ENCODE data around the gene BMX.

The BMX gene

GRCh38 chrX:15500497-15500966, at the start of gene BMX:
Gene BMX (plus strand): TSS chrX:15500807. CDS start chrX:15508354, 7,547 bp downstream.
- no peak for DNase-seq

GRCh38 chrX:15451913-15452312, 48.7 kb upstream of the BMX start:
- no peak for DNase-seq

GRCh38 chrX:15464704-15465103, 35.9 kb upstream of the BMX start:
- DNase-seq, result no peak

- no peak for DNase-seq
Measured at GRCh38 chrX:15465347-15465746, 35.3 kb upstream of the BMX start.

DNA sequence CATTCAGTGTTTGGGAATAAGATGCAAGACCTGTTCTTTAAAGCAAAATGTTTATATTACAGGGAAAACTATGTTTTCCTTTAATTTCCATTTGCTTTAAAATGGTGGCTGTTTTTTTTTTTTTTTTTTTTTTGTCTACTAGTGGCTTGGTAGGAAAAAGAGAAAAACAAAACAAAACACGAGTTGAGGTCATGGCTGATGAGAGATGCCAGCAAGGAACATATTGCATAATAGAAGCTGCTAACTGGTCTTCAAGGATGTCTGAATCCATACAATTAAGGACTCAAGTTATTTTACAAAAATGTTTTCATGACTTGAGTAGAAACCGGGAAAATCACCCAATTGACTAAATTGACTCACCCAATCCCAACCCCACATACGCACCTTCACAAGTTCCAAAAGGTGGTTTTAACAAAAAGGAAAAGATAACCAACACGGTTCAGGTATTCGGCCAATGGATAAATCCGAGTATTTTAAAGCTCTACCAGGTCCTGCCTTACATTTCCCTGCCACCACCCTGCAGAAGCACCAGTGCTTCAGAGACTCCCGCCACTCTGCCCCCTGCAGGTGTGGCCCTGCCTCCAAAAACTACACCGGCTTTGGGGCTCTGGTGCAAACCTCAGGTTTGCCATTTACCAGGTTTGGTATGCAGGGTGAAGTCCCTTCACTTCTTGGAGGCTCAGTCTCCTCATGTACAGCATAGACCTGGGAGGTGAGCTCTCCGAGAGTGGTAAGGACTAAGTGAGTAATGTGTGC, 34.5 kb upstream of the BMX start:
- DNase-seq, result no peak

DNA sequence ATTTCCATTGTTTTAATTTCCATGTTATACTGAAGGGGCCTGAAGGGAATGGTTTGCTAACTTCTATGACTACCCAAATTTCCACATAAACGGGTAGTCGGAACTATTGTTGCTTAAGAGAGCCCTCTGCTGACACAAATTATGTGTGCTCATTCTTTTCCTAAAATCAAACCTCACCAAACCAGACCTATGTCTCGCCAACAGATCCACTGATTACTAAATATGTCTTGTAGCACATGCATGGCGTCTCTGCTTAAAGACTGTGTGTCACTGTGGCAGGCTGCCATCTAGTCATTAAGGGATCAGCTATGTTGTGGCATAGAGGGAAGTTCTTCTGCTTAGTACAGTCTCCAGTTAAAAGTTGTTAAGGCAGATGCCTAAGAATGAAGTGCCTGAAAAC, 32.6 kb upstream of the BMX start:
- DNase-seq, result no peak

DNA sequence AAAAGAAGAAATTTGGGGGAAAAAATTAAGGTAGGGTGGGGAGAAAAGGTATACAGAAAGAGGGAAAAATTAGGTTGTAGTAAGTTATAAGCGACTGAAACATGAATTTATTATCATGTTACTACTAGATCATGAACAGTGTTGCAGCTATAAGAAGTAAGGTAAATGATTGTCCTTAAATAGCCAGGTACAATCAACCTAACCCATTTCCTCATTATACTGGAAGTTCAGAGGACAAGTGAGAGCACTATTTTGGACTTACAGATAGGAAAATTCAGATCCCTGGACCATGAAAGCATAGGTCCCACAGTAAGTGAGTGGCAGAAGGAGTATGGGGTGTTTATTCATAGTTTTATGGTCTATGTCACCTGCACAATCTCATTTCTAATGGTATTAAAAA, 31.0 kb upstream of the BMX start:
- no peak for DNase-seq

DNA sequence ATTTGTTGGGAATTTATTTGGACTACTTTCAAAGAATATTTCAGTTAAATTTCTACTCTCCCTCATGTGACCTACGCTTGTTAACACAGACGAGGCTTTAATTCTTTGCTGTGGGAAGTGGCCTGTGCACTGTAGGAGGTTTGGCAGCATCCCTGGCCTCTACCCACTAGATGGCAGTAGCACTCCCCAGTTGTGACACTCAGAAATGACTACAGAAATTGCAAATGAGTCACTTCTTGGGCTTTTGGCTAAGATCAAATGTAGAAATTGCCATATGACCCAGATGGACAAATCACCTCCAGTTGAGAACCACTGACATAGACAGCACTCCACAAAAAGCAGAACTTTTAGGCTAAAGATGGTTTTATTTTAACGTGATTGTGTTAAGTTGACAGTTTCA, 29.6 kb upstream of the BMX start:
- peak; percentile 31 for DNase-seq

DNA sequence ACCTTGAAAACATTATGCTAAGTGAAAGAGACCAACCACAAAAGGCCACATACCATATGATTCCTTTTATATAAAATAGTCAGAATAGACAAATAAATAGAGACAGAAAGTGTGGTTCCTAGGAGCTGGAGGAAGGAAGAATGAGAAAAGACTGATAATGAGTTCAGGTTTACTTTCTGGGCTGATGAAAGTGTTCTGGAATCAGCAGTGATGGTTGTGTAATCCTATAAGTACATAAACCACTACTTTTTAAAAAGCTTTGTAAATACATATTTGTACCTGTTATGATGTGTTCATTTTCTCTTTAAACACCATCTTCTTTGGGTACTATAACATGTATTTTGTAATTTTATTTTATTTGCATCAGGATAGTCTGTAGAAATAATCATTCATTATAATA, 28.1 kb upstream of the BMX start:
- no peak for DNase-seq

DNA sequence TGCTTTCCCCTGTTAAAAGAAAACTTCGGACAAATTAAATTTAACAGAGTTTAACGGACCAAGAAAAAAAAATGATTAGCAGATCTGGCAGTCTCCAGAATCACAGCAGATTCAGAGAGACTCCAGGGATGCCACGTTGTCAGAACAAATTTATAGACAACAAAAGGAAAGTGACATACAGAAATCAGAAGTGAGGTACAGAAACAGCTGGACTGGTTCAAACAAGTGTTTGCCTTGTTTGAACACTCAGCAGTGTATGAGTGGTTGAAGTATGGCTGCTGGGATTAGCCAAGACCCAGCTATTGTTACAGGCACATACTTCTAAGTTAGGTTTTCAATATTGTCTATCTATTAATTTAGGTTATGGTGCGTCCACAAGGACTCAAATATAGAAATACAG, 26.6 kb upstream of the BMX start:
- peak; percentile 47 for DNase-seq

- DNase-seq, result no peak
Measured at GRCh38 chrX:15475021-15475420, 25.6 kb upstream of the BMX start.

GRCh38 chrX:15475486-15475885, 25.1 kb upstream of the BMX start:
- no peak for DNase-seq

DNA sequence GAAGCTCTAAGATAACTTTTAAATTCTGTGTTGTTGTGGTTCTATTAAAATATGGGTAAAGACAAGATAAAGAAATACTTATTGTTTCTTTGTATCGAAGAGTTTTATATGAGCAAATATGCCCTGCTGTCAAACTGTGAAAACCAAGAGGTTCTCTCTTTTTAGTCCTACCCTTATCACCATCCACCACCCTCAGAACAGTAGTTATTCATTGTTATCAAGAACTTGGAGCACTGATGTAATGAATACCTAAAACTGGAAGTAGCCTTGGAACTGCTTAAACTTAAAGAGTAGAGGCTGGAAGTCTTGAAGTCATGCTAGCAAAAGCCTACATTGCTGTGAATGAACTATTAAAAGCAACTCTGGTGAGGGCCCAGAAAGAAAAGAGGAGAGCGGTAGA, 16.7 kb upstream of the BMX start:
- no peak for DNase-seq

- no peak for DNase-seq
Measured at GRCh38 chrX:15492469-15492868, 8.1 kb upstream of the BMX start.

GRCh38 chrX:15493118-15493962, 7.3 kb upstream of the BMX start, which contains the start of gene PIR:
Gene PIR (minus strand): TSS chrX:15493333. CDS start chrX:15491257, 2,076 bp downstream.
- peak; percentile 81 for DNase-seq

- no peak for DNase-seq
Measured at GRCh38 chrX:15495801-15496200, 4.8 kb upstream of the BMX start.

DNA sequence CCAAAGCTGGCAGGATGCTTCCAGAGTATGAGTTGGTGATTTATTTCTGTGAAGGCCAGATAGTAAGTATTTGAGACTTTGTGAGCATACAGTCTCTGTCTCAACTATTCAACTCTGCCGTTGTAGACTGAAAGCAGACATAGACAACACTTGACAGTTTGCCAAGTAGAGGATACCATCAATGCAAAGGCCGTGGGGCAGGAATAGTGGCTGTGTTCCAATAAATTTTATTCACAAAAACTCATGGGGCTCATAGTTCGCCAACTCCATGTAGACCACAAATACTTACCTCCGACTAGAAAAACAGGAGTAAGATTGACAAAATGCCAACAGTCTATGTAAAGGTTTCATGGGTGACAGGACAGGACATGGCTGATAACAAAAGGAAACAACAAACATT, 3.8 kb upstream of the BMX start:
- no peak for DNase-seq

DNA sequence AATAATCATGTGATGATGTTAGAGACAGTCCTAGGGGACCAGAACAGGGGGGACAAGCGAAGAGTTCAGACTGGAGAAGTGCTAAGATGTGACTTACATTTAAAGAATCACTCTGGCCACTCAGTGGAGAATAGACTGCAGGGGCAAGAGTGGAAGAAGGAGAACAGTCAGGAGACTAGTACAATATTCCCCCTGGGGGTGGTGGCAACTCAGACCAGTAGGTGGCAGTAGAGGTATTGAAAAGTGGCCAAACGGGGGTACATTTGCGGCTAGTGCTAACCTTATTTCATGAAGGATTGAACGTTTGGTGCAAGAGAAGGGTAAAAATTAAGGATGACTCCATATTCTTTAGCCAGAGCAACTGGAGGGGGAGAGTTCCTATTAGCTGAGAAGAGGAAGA, 2.7 kb upstream of the BMX start:
- DNase-seq, result peak; percentile 63

GRCh38 chrX:15498741-15499140, 1.9 kb upstream of the BMX start:
- DNase-seq, result no peak

- DNase-seq, result no peak
Measured at GRCh38 chrX:15499976-15500375, 631 bp upstream of the BMX start.

GRCh38 chrX:15501506-15501905, 899 bp downstream of the BMX start:
- DNase-seq, result no peak

DNA sequence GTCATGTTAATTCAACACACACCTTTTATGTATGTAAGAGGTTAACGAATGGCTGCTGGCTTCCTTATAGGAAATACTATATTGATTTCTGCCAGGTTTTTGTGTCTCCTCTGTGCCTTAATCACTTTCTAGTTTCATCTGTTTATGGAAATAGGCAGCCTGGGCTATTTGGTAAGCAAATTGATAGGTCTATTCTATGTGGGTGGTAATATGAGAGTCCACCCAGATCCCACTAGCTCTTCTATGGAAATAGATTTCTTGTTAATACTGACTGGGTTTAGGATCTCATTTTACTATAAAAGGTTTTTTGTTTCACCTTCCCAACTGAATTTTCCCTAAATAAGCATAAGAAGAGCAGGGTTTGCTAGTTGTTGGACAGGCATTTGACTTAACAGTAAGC, 4.1 kb downstream of the BMX start:
- DNase-seq, result no peak

GRCh38 chrX:15505101-15505500, 4.5 kb downstream of the BMX start:
- no peak for DNase-seq

DNA sequence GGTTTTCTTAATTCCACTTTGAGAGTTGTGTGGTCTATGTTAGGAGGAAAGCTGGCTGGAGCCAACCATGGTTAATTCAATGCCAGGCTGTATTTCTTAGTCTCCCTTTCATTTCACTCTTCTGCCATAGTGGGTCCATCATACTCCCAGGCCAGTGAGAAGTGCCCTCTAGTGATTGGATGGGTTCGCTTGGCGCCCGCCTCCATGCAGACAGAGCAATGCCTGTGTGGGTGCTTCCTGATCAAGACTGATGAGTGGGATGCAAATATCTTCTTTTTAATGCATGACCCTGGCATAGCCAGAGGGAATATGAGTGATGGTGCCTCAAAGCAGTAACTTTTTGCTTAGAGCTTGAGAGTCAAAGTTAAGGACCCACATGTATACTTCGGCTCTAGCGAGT, 6.4 kb downstream of the BMX start:
- no peak for DNase-seq

Data from NCI-H510A treated with DMSO at 0.1 percent for 48 hours (cell line).